B cell (primary cell): ENCODE measurements around the gene CCDC175. TPM values are rescaled to one million over a fixed set of nuclear protein-coding genes. Genes with fewer than 3 reads are reported as not detected.

Experiments used
- ATAC-seq: fragments of 200-7000 bp; cut with Tn5 transposase; one replicate; pipeline ENCODE4 v1.10.0; 2021; ENCODE audit warnings: low read depth, mild to moderate bottlenecking, moderate number of reproducible peaks, moderate library complexity
- CTCF ChIA-PET: fragments of 350-600 bp; sonication (Branson Sonifier 250); formaldehyde crosslinking; loops from one replicate; lab custom pipeline; 2021; ENCODE audit warnings: antibody characterized with exemption, inconsistent platforms; lab: Charles Lee
- POLR2A ChIA-PET: fragments of 350-600 bp; sonication (Branson Sonifier 250); formaldehyde crosslinking; loops from one replicate; lab custom pipeline; 2021; ENCODE audit warnings: antibody characterized with exemption; lab: Charles Lee
- DNase-seq: peaks from one replicate; pipeline ENCODE4 v3.0.0; 2013
- H2AFZ ChIP-seq: 2 replicates; pipeline ENCODE4 v1.6.1; 2012; ENCODE audit warnings: mild to moderate bottlenecking, low read depth, low read length; ENCODE audit not compliant: insufficient read depth, poor library complexity, severe bottlenecking
- H3K27ac ChIP-seq, 2 donors: 1 replicate in 1 of 2; 2 replicates in 1 of 2; pipeline ENCODE4 v1.5.1; 2012 to 2013; ENCODE audit warnings: low read length in 2 of 2, mild to moderate bottlenecking in 2 of 2, moderate library complexity in 1 of 2
- H3K27me3 ChIP-seq, 4 experiments: fragments of 200-600 bp in 1 of 4; sonication (generic) in 1 of 4; replicated peaks in 1 of 4; 1 replicate in 2 of 4; 2 replicates in 2 of 4; pipeline versions ENCODE4 v1.6.1 to v1.7.0; 2013 to 2016; ENCODE audit warnings: low read length in 3 of 4, mild to moderate bottlenecking in 2 of 4, mixed read lengths in 1 of 4, moderate library complexity in 1 of 4; ENCODE audit not compliant: insufficient read depth in 4 of 4, control insufficient read depth in 3 of 4; ENCODE audit errors: control extremely low read depth in 1 of 4
- H3K36me3 ChIP-seq, 2 experiments: replicated peaks in 1 of 2; 1 replicate in 1 of 2; 2 replicates in 1 of 2; pipeline versions ENCODE4 v1.6.1 to v1.7.1; 2013; ENCODE audit warnings: low read length in 1 of 2; ENCODE audit not compliant: insufficient read depth in 2 of 2, control insufficient read depth in 1 of 2; ENCODE audit errors: control extremely low read depth in 1 of 2, extremely low read depth in 1 of 2
- H3K4me1 ChIP-seq, 2 donors: fragments of 200-600 bp in 1 of 2; sonication (generic) in 1 of 2; 1 replicate in 1 of 2; 2 replicates in 1 of 2; pipeline versions ENCODE4 v1.5.1 to v1.6.1; 2013 to 2017; ENCODE audit warnings: low read length in 2 of 2; ENCODE audit not compliant: control insufficient read depth in 2 of 2, insufficient read depth in 2 of 2
- H3K4me2 ChIP-seq: replicated peaks from 2 replicates; pipeline ENCODE3; 2012; ENCODE audit warnings: mild to moderate bottlenecking, low read depth, low read length; ENCODE audit not compliant: poor library complexity, severe bottlenecking
- H3K4me3 ChIP-seq, 5 experiments: fragments of 200-600 bp in 1 of 5; sonication (generic) in 1 of 5; 1 replicate in 3 of 5; 2 replicates in 2 of 5; pipeline versions ENCODE4 v1.5.1 to v1.7.0; 2011 to 2016; ENCODE audit warnings: low read length in 4 of 5, mild to moderate bottlenecking in 4 of 5, low read depth in 2 of 5, control low read depth in 1 of 5, moderate library complexity in 1 of 5; ENCODE audit not compliant: insufficient read depth in 1 of 5; ENCODE audit errors: control extremely low read depth in 1 of 5, extremely low read depth in 1 of 5
- H3K79me2 ChIP-seq: fragments of 200-600 bp; sonication (generic); one replicate; pipeline ENCODE4 v1.6.0; 2016; ENCODE audit warnings: low read length; ENCODE audit not compliant: control insufficient read depth, insufficient read depth
- H3K9ac ChIP-seq: fragments of 200-600 bp; sonication (generic); 2 replicates; pipeline ENCODE4 v1.6.1; 2017; ENCODE audit warnings: mild to moderate bottlenecking, low read length, moderate library complexity
- H3K9me3 ChIP-seq, 3 donors: one replicate each; pipeline versions ENCODE4 v1.6.1 to v1.7.1; 2013; ENCODE audit warnings: low read length in 2 of 3; ENCODE audit not compliant: control insufficient read depth in 2 of 3, insufficient read depth in 1 of 3; ENCODE audit errors: control extremely low read depth in 1 of 3
- H4K20me1 ChIP-seq: 2 replicates; pipeline ENCODE4 v1.6.0; 2012; ENCODE audit warnings: mild to moderate bottlenecking, low read length; ENCODE audit not compliant: insufficient read depth, control insufficient read depth, poor library complexity, severe bottlenecking
- H3K27ac Mint-ChIP-seq: one replicate; pipeline ENCODE4 v1.8.0; 2021; ENCODE audit warnings: mixed read lengths
- H3K27me3 Mint-ChIP-seq: one replicate; pipeline ENCODE4 v1.8.0; 2021; ENCODE audit warnings: mixed read lengths
- H3K4me1 Mint-ChIP-seq: one replicate; pipeline ENCODE4 v1.8.0; 2021; ENCODE audit warnings: mixed read lengths
- H3K4me3 Mint-ChIP-seq: one replicate; pipeline ENCODE4 v1.8.0; 2021; ENCODE audit warnings: mixed read lengths
- H3K9me3 Mint-ChIP-seq: one replicate; pipeline ENCODE4 v1.8.0; 2022; ENCODE audit warnings: mixed read lengths; ENCODE audit not compliant: insufficient read depth
- CTCF ChIP-seq: fragments of 200-600 bp; IDR thresholded peaks from one replicate; pipeline ENCODE4 v1.8.0; 2022; ENCODE audit warnings: antibody characterized with exemption, mild to moderate bottlenecking
- EZH2 ChIP-seq: IDR thresholded peaks from 2 replicates; pipeline ENCODE4 v1.6.1; 2012; ENCODE audit warnings: borderline replicate concordance, low read depth, mild to moderate bottlenecking, moderate library complexity, low read length; ENCODE audit not compliant: insufficient read depth, poor library complexity, severe bottlenecking
- WGBS: methylation state at CpG from one replicate; pipeline ENCODE4 v1.1.5; 2013; ENCODE audit warnings: missing lambda C conversion rate; ENCODE audit not compliant: insufficient coverage; 5-methylcytosine and 5-hydroxymethylcytosine counted together
- intact Hi-C: fragments of 100-400 bp; cut with micrococcal nuclease; formaldehyde crosslinking; loops from one replicate; pipeline ENCODE4 v1.10.0; 2022
- polyA plus RNA-seq: library from polyadenylated mRNA; depleted of rRNA; stranded (reverse); fragments of >200 nt; gene quantifications from 2 replicates; pipeline ENCODE4 v1.2.3, GENCODE V29; 2012
- total RNA-seq, 2 donors: library from RNA; stranded (reverse); fragments of 120-200 nt in 1 of 2; gene quantifications; 1 replicate in 1 of 2; 2 replicates in 1 of 2; pipeline versions ENCODE4 v1.2.3 to v1.2.4, GENCODE V29; 2013 to 2022

Gene CCDC175
- total and polyA plus RNA-seq, 2 donors (not counting 1 experiment from before 2014, with no cell fraction given): not detected

DNA sequence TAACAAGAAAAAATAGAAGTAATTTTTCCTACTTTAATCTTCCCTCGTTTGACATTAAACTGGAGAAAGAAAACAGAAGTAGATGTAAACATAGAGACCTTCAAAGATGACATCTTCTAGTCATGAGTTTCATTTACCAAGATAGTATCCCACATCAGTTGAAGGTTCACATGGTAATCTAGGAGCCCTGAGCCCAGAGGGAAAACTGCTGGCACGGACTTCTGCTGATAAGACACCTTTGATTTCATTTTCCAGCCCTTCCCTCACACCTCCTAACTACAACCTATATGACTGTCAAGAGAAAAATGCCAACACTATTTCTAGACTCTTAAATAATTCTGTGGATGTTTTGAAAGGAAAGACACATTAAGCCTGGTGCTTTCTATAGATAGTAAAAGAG is 46.0 kb upstream of the CCDC175 start:
- H3K4me3 Mint-ChIP-seq: no peak overlapping the region
- H3K27me3 Mint-ChIP-seq: peaks cover 20% of the 10 kb centered on the region
- no peak overlapping the region for H3K4me2 ChIP-seq
- H3K27ac Mint-ChIP-seq: no peak overlapping the region
- POLR2A ChIA-PET: no interaction called here
- no CpG with 5 or more reads among the region's 2 CpGs for WGBS
- H3K9me3 Mint-ChIP-seq: no peaks in the 10 kb centered on the region
- H3K4me1 ChIP-seq: no peaks in the 10 kb centered on the region
- H3K36me3 ChIP-seq: no peaks in the 10 kb centered on the region
- H3K9ac ChIP-seq: no peak overlapping the region
- CTCF ChIA-PET: no interaction called here
- ATAC-seq (no peak), DNase-seq (no peak)
- no peak overlapping the region for H3K27ac ChIP-seq
- no peak overlapping the region for H3K4me3 ChIP-seq
- TF ChIP-seq EZH2 (no peak), CTCF (no peak)
- H2AFZ ChIP-seq: no peak overlapping the region
- peaks cover 0 to 1% (median 0%) of the 10 kb centered on the region in 3 donors for H3K9me3 ChIP-seq
- H4K20me1 ChIP-seq: no peaks in the 10 kb centered on the region
- H3K27me3 ChIP-seq: peaks cover 0 to 9% (median 0%) of the 10 kb centered on the region in 4 experiments
- no peaks in the 10 kb centered on the region for H3K79me2 ChIP-seq
- intact Hi-C loops: no loop called here
- H3K4me1 Mint-ChIP-seq: no peaks in the 10 kb centered on the region

GRCh38 chr14:59619061-59619460 is 42.4 kb upstream of the CCDC175 start:
- intact Hi-C loops: no loop called here
- ChIA-PET POLR2A (no interaction called here), CTCF (no interaction called here)
- Histone ChIP-seq H3K4me1 (no peaks in the 10 kb centered on the region), H3K9me3 (peaks cover 0 to 1% (median 0%) of the 10 kb centered on the region in 3 donors), H3K27me3 (peaks cover 0 to 4% (median 0%) of the 10 kb centered on the region in 4 experiments), H3K36me3 (no peaks in the 10 kb centered on the region), H3K4me2 (no peak overlapping the region), H3K4me3 (no peak overlapping the region), H2AFZ (no peak overlapping the region), H4K20me1 (no peaks in the 10 kb centered on the region), H3K79me2 (no peaks in the 10 kb centered on the region), H3K9ac (no peak overlapping the region), H3K27ac (no peak overlapping the region)
- Mint-ChIP-seq H3K9me3 (peaks cover 3% of the 10 kb centered on the region), H3K4me3 (no peak overlapping the region), H3K4me1 (no peaks in the 10 kb centered on the region), H3K27me3 (peaks cover 13% of the 10 kb centered on the region), H3K27ac (no peak overlapping the region)
- TF ChIP-seq CTCF (no peak), EZH2 (no peak)
- DNase-seq: no peak
- ATAC-seq: no peak
- 75% methylated on average over 2 of the region's 2 CpGs for WGBS
